Tibial nerve (tissue), 4 donors: ENCODE results near the gene RUNDC3A. TPM values are rescaled to one million over a fixed set of nuclear protein-coding genes. Genes with fewer than 3 reads are reported as not detected.

Experiments used
- DNase-seq, 2 donors: peaks; one replicate each; pipeline ENCODE4 v3.0.0-alpha.2; 2019; ENCODE audit warnings: low spot score in 2 of 2
- H3K27ac ChIP-seq, 4 donors: fragments of 200-600 bp; sonication (generic) in 3 of 4; one replicate each; pipeline ENCODE4 v1.5.1; 2017 to 2019; ENCODE audit warnings: mild to moderate bottlenecking in 1 of 4
- H3K27me3 ChIP-seq, 2 donors: fragments of 200-600 bp; sonication (generic) in 1 of 2; one replicate each; pipeline versions ENCODE4 v1.5.1 to v1.6.0; 2017 to 2019
- H3K36me3 ChIP-seq, 3 donors: fragments of 200-600 bp; sonication (generic); one replicate each; pipeline ENCODE4 v1.5.1; 2018 to 2019
- H3K4me1 ChIP-seq, 4 donors: fragments of 200-600 bp; sonication (generic) in 3 of 4; one replicate each; pipeline ENCODE4 v1.5.1; 2017 to 2019
- H3K4me3 ChIP-seq, 4 donors: fragments of 200-600 bp; sonication (generic) in 3 of 4; one replicate each; pipeline ENCODE4 v1.5.1; 2017 to 2019; ENCODE audit warnings: mild to moderate bottlenecking in 1 of 4, moderate library complexity in 1 of 4
- H3K9me3 ChIP-seq, 4 donors: fragments of 200-600 bp; sonication (generic) in 3 of 4; one replicate each; pipeline ENCODE4 v1.5.1; 2017 to 2019
- EP300 ChIP-seq, 2 donors: sonication (generic); formaldehyde crosslinking; IDR thresholded peaks; one replicate each; pipeline ENCODE4 v1.6.1; 2017; ENCODE audit warnings: antibody characterized with exemption in 2 of 2, mild to moderate bottlenecking in 1 of 2
- POLR2A ChIP-seq, 2 donors: fragments of 450-650 bp; IDR thresholded peaks; one replicate each; pipeline ENCODE4 v1.6.1; 2017; ENCODE audit warnings: antibody characterized with exemption in 2 of 2, mild to moderate bottlenecking in 2 of 2, moderate library complexity in 2 of 2
- WGBS, 2 donors: methylation state at CpG; one replicate each; pipeline ENCODE4 v1.1.5; 2018; 5-methylcytosine and 5-hydroxymethylcytosine counted together
- total RNA-seq, 4 donors: library from RNA; depleted of rRNA; stranded (reverse); fragments of >200 nt; gene quantifications; one replicate each; pipeline ENCODE4 v1.1.0, GENCODE V29; 2016
- TF ChIP-seq, protein P1 (sequence below), 5 experiments: fragments of 200-600 bp in 3 of 5; fragments of 450-650 bp in 2 of 5; sonication (generic) in 3 of 5; IDR thresholded peaks; one replicate each; pipeline ENCODE4 v1.5.1; 2016 to 2019; ENCODE audit warnings: antibody characterized with exemption in 5 of 5, mild to moderate bottlenecking in 3 of 5, moderate library complexity in 2 of 5

RUNDC3A gene
- total RNA-seq, 4 donors from 2014 or later, result not detected

DNA sequence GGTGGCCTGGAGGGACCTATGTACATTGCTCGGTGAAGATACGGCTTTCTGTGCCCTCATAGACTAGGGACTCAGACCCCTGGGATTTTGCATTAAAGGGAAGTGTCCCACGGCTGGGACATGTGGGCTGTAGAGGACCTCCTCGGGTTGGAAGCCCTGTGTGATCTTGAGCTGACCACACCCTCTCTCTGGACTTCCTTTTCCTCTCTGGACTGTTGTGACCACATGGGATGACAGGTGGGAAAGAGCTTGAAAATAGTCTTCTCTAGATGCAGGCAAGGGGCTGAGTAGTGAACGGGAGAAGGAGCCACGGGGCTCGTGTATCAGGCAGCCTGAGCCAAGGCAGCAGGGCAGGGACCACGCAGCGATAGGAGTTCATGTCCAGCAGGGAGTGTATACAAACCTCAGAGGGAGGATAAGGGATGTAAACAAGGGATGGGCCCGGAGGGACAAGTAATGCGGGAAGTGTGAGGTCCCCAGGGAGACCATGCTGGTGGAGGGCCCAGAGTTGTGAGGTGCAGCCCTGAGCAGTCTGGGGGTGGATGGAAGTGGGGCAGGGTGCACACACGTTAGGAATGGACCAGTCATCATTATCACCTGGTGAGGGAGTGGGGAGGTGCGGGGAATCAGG is 36.0 kb upstream of the RUNDC3A start:
- Histone ChIP-seq H3K4me3 (no peak overlapping the region), H3K27ac (no peak overlapping the region), H3K4me1 (no peaks in the 10 kb centered on the region), H3K27me3 (no peaks in the 10 kb centered on the region), H3K36me3 (no peaks in the 10 kb centered on the region), H3K9me3 (no peaks in the 10 kb centered on the region)
- TF ChIP-seq EP300 (IDR thresholded peaks at IDR 0.05), result no peak
- no peak for TF ChIP-seq POLR2A (IDR thresholded peaks at IDR 0.05)
- TF ChIP-seq, protein P1, sequence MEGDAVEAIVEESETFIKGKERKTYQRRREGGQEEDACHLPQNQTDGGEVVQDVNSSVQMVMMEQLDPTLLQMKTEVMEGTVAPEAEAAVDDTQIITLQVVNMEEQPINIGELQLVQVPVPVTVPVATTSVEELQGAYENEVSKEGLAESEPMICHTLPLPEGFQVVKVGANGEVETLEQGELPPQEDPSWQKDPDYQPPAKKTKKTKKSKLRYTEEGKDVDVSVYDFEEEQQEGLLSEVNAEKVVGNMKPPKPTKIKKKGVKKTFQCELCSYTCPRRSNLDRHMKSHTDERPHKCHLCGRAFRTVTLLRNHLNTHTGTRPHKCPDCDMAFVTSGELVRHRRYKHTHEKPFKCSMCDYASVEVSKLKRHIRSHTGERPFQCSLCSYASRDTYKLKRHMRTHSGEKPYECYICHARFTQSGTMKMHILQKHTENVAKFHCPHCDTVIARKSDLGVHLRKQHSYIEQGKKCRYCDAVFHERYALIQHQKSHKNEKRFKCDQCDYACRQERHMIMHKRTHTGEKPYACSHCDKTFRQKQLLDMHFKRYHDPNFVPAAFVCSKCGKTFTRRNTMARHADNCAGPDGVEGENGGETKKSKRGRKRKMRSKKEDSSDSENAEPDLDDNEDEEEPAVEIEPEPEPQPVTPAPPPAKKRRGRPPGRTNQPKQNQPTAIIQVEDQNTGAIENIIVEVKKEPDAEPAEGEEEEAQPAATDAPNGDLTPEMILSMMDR (IDR thresholded peaks at IDR 0.05), result no peak
- no peak for DNase-seq
- 52 to 53% methylated on average over 13 of the region's 13 CpGs for WGBS, 2 donors

DNA sequence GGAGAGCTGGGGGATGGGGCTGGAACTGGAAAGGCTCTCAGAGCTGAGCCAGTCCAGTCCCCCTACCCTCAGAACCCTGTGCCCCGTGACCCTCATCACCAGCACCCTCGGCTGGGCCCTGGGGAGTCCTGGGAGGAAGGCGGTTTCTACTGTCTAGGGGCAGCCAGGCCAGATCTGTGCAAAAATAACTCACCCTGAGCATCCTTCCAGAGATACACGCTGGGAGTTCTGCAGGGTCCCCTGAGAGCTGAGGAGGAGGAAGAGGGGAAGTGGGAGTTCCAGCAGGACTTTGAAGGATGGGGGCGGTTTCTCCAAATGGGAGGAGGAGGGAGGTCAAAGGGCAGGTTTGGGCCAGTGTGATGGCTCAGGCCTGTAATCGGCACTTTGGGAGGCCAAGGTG is 35.4 kb upstream of the RUNDC3A start:
- H3K9me3 ChIP-seq, result no peaks in the 10 kb centered on the region
- WGBS, 2 donors, result 52 to 66% methylated on average over 4 to 6 of the region's 6 CpGs
- no peaks in the 10 kb centered on the region for H3K4me1 ChIP-seq
- no peaks in the 10 kb centered on the region for H3K36me3 ChIP-seq
- no peaks in the 10 kb centered on the region for H3K27me3 ChIP-seq
- TF ChIP-seq EP300 (IDR thresholded peaks at IDR 0.05), result no peak
- TF ChIP-seq, protein P1 (IDR thresholded peaks at IDR 0.05), result no peak
- TF ChIP-seq POLR2A (IDR thresholded peaks at IDR 0.05), result no peak
- no peak overlapping the region for H3K27ac ChIP-seq
- DNase-seq, result no peak
- H3K4me3 ChIP-seq, result no peak overlapping the region

DNA sequence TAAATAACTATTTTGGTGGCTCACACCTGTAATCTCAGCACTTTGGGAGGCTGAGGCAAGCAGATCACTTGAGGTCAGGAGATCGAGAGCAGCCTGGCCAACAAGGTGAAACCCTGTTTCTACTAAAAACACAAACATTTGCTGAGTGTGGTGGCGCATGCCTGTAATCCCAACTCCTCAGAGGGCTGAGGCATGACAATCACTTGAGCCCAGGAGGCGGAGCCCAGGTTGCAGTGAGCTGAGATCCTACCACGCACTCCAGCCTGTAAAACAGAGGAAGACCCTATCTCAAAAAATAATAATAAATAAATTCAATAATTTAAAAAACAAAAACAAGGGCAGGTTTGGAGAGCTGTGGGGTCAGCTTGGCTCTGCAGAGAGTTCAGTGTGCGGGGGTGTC is 34.8 kb upstream of the RUNDC3A start:
- Histone ChIP-seq H3K4me1 (peaks cover 0 to 2% (median 0%) of the 10 kb centered on the region in 4 donors), H3K36me3 (no peaks in the 10 kb centered on the region), H3K9me3 (no peaks in the 10 kb centered on the region), H3K27ac (no peak overlapping the region), H3K4me3 (no peak overlapping the region), H3K27me3 (no peaks in the 10 kb centered on the region)
- DNase-seq, result no peak
- WGBS, 2 donors, result 81 to 86% methylated on average over 5 of the region's 5 CpGs
- TF ChIP-seq POLR2A (IDR thresholded peaks at IDR 0.05), result no peak
- TF ChIP-seq EP300 (IDR thresholded peaks at IDR 0.05), result no peak
- TF ChIP-seq, protein P1 (IDR thresholded peaks at IDR 0.05), result no peak

DNA sequence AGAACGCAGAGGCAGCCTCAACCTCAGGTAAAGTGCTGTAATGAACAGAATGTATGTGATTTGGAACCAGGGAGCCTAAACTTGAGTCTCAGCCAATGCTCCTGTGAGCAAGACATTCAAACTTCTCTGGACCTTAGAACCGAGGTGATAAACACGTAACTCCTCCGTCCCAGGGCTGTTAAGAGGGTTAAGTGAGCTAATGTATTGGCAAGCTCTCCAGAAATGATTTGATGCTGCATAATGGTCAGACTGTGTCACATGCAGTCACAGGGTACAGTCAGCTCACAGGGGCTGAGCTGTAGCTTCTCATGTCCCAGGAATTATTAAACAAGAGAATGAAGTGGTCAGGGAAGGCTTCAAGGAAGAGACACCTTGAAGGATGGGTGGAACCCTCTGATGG is 30.4 kb upstream of the RUNDC3A start:
- WGBS, 2 donors, result 75 to 84% methylated on average over 4 of the region's 4 CpGs
- H3K36me3 ChIP-seq, result no peaks in the 10 kb centered on the region
- H3K4me3 ChIP-seq, result no peak overlapping the region
- TF ChIP-seq, protein P1 (IDR thresholded peaks at IDR 0.05), result no peak
- no peak for TF ChIP-seq POLR2A (IDR thresholded peaks at IDR 0.05)
- no peak for TF ChIP-seq EP300 (IDR thresholded peaks at IDR 0.05)
- no peak overlapping the region for H3K27ac ChIP-seq
- no peaks in the 10 kb centered on the region for H3K9me3 ChIP-seq
- peaks cover 0 to 22% (median 10%) of the 10 kb centered on the region in 4 donors for H3K4me1 ChIP-seq
- H3K27me3 ChIP-seq, result no peaks in the 10 kb centered on the region
- DNase-seq, result no peak

DNA sequence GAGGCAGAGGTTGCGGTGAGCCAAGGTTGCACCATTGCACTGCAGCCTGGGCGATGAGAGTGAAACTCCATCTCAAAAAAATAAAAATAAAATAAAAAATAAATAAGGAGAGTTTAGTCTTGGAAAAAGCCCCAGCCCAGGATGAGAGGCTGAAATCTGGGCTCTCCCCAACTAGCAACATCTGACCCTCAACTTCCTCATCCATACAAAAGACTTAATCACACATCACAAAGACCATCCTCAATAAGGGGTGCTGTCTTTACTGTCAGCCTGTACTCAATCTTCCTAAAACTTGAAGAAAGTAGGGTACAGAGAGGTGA is 29.1 kb upstream of the RUNDC3A start:
- 78 to 81% methylated on average over 2 of the region's 2 CpGs for WGBS, 2 donors
- peak overlapping the region in 2 of 4 donors; percentile 70 to 74 for H3K27ac ChIP-seq
- TF ChIP-seq POLR2A (IDR thresholded peaks at IDR 0.05) (no peak), EP300 (IDR thresholded peaks at IDR 0.05) (no peak)
- TF ChIP-seq, protein P1 (IDR thresholded peaks at IDR 0.05), result no peak
- no peaks in the 10 kb centered on the region for H3K27me3 ChIP-seq
- no peaks in the 10 kb centered on the region for H3K9me3 ChIP-seq
- DNase-seq, result no peak
- H3K4me3 ChIP-seq, result no peak overlapping the region
- H3K36me3 ChIP-seq, result no peaks in the 10 kb centered on the region
- peaks cover 0 to 22% (median 10%) of the 10 kb centered on the region in 4 donors for H3K4me1 ChIP-seq
